ENCODE results near the gene SLC45A2.

GRCh38 chr5:33901156-33901555 is 83.3 kb downstream of the SLC45A2 start:
- TF ChIP-seq CTCF (IDR thresholded peaks at IDR 0.05) (no peak), REST (IDR thresholded peaks at IDR 0.05; ENCODE audit: insufficient read depth in 1 of 2, low read depth in 2 of 2, low read length in 1 of 2) (no peak)

Data from Panc1 (cell line).